CD14-positive monocyte (primary cell): ENCODE results near the gene CDH6. TPM values are rescaled to one million over a fixed set of nuclear protein-coding genes. Genes with fewer than 3 reads are reported as not detected.

Experiments
- DNase-seq, 3 donors: peaks; one replicate each; pipeline ENCODE4 v3.0.0-alpha.2; 2011 to 2022
- H2AFZ ChIP-seq: 2 replicates; pipeline ENCODE4 v1.6.0; 2012; ENCODE audit warnings: mild to moderate bottlenecking, low read depth, low read length, inconsistent platforms; ENCODE audit not compliant: insufficient read depth, poor library complexity, severe bottlenecking
- H3K27ac ChIP-seq, 2 donors: 1 replicate in 1 of 2; 2 replicates in 1 of 2; pipeline ENCODE4 v1.5.1; 2012 to 2013; ENCODE audit warnings: low read length in 2 of 2, control low read depth in 1 of 2, inconsistent platforms in 1 of 2, low read depth in 1 of 2, mild to moderate bottlenecking in 1 of 2
- H3K27me3 ChIP-seq, 2 donors: one replicate each; pipeline versions ENCODE4 v1.6.0 to v1.6.1; 2011 to 2013; ENCODE audit warnings: low read length in 2 of 2; ENCODE audit not compliant: control insufficient read depth in 2 of 2, insufficient read depth in 2 of 2
- H3K36me3 ChIP-seq, 2 donors: replicated peaks in 1 of 2; 1 replicate in 1 of 2; 2 replicates in 1 of 2; pipeline versions ENCODE4 v1.5.1 to v1.6.1; 2012 to 2013; ENCODE audit warnings: low read length in 2 of 2, control low read depth in 1 of 2, inconsistent platforms in 1 of 2, mild to moderate bottlenecking in 1 of 2; ENCODE audit not compliant: insufficient read depth in 2 of 2, control insufficient read depth in 1 of 2
- H3K4me1 ChIP-seq, 2 donors: 1 replicate in 1 of 2; 2 replicates in 1 of 2; pipeline versions ENCODE4 v1.5.1 to v1.6.1; 2012 to 2013; ENCODE audit warnings: low read length in 2 of 2, control low read depth in 1 of 2, inconsistent platforms in 1 of 2, mild to moderate bottlenecking in 1 of 2, moderate library complexity in 1 of 2; ENCODE audit not compliant: insufficient read depth in 2 of 2, control insufficient read depth in 1 of 2
- H3K4me2 ChIP-seq: replicated peaks from 2 replicates; pipeline ENCODE3; 2012; ENCODE audit warnings: low read length, moderate library complexity, mild to moderate bottlenecking; ENCODE audit not compliant: poor library complexity, severe bottlenecking; ENCODE audit errors: extremely low read depth
- H3K4me3 ChIP-seq, 3 experiments: fragments of 200-600 bp in 1 of 3; sonication (generic) in 1 of 3; replicated peaks in 1 of 3; 1 replicate in 2 of 3; 2 replicates in 1 of 3; pipeline ENCODE4 v1.5.1; 2011 to 2013; ENCODE audit warnings: low read length in 3 of 3, mild to moderate bottlenecking in 3 of 3, control low read depth in 2 of 3, low read depth in 2 of 3, inconsistent platforms in 1 of 3, moderate library complexity in 1 of 3
- H3K79me2 ChIP-seq: 2 replicates; pipeline ENCODE4 v1.6.0; 2012; ENCODE audit warnings: mild to moderate bottlenecking, control low read depth, inconsistent platforms, low read length, moderate library complexity; ENCODE audit not compliant: insufficient read depth
- H3K9ac ChIP-seq: 2 replicates; pipeline ENCODE4 v1.6.0; 2017; ENCODE audit warnings: low read length, mild to moderate bottlenecking; ENCODE audit not compliant: insufficient read depth, poor library complexity, severe bottlenecking
- H3K9me3 ChIP-seq, 2 donors: replicated peaks in 1 of 2; 1 replicate in 1 of 2; 2 replicates in 1 of 2; pipeline versions ENCODE4 v1.5.1 to v1.6.1; 2012 to 2013; ENCODE audit warnings: low read length in 2 of 2, control low read depth in 1 of 2; ENCODE audit not compliant: control insufficient read depth in 1 of 2, insufficient read depth in 1 of 2
- H4K20me1 ChIP-seq: 2 replicates; pipeline ENCODE4 v1.6.0; 2012; ENCODE audit warnings: mild to moderate bottlenecking, low read length, control low read depth, moderate library complexity; ENCODE audit not compliant: insufficient read depth
- H3K27ac Mint-ChIP-seq, 7 donors: one replicate each; pipeline ENCODE4 v1.8.0; 2020; ENCODE audit warnings: mild to moderate bottlenecking in 7 of 7, mixed read lengths in 7 of 7, moderate library complexity in 6 of 7, inconsistent platforms in 2 of 7
- H3K27me3 Mint-ChIP-seq, 3 donors: one replicate each; pipeline ENCODE4 v1.8.0; 2021 to 2022; ENCODE audit warnings: low read depth in 3 of 3, mild to moderate bottlenecking in 3 of 3, mixed read lengths in 3 of 3, moderate library complexity in 3 of 3, inconsistent platforms in 1 of 3
- H3K36me3 Mint-ChIP-seq, 2 donors: one replicate each; pipeline ENCODE4 v1.8.0; 2020; ENCODE audit warnings: mixed read lengths in 2 of 2, inconsistent platforms in 1 of 2, mild to moderate bottlenecking in 1 of 2
- H3K4me1 Mint-ChIP-seq: one replicate; pipeline ENCODE4 v1.8.0; 2020; ENCODE audit warnings: mild to moderate bottlenecking, mixed read lengths
- H3K4me3 Mint-ChIP-seq, 2 donors: one replicate each; pipeline ENCODE4 v1.8.0; 2020; ENCODE audit warnings: mild to moderate bottlenecking in 2 of 2, mixed read lengths in 2 of 2, moderate library complexity in 1 of 2
- H3K9me3 Mint-ChIP-seq, 7 donors: one replicate each; pipeline ENCODE4 v1.8.0; 2020 to 2022; ENCODE audit warnings: mixed read lengths in 7 of 7, mild to moderate bottlenecking in 6 of 7, moderate library complexity in 6 of 7, inconsistent platforms in 2 of 7
- WGBS: methylation state at CpG from one replicate; pipeline ENCODE4 v1.1.5; 2013; ENCODE audit warnings: missing lambda C conversion rate; ENCODE audit not compliant: insufficient coverage; 5-methylcytosine and 5-hydroxymethylcytosine counted together
- intact Hi-C, 2 donors: fragments of 100-400 bp; cut with micrococcal nuclease; formaldehyde crosslinking; loops; one replicate each; pipeline versions ENCODE4 v1.15.0 to v1.15.1; 2023
- polyA plus RNA-seq, 3 donors: library from polyadenylated mRNA; depleted of rRNA in 1 of 3; unstranded in 2 of 3; stranded (reverse) in 1 of 3; fragments of 300-500 nt in 2 of 3; fragments of >200 nt in 1 of 3; fragmentation: Illumina TruSeq in 2 of 3; gene quantifications; 1 replicate in 2 of 3; 2 replicates in 1 of 3; pipeline ENCODE4 v1.2.3, GENCODE V29; 2012 to 2021
- TF ChIP-seq, protein P1 (sequence below): fragments of 200-600 bp; IDR thresholded peaks from one replicate; pipeline ENCODE4 v1.8.0; 2022; ENCODE audit warnings: antibody characterized with exemption, mild to moderate bottlenecking

Gene CDH6
- polyA plus RNA-seq, 3 donors: not detected

DNA sequence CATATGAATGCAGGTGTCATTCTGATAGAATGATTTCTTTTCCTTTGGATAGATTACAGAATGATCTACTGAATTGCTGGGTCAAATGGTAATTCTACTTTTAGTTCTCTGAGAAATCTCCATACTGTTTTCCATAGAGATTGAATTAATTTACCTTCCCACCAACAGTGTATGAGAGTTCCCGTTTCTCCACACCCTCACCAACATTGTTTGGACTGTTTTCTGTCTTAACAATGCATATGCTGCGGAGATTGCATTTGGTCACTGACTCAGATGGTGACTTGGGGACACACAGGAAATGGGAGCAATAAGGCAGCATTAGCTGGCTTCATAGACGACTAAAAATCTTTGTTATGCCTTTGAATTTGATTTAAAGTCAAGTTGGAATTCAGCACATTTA is 95.9 kb downstream of the CDH6 start:
- H3K4me3 Mint-ChIP-seq: no peak overlapping the region
- Histone ChIP-seq H3K79me2 (no peaks in the 10 kb centered on the region), H3K4me1 (no peaks in the 10 kb centered on the region), H3K9me3 (no peaks in the 10 kb centered on the region), H3K9ac (no peak overlapping the region), H4K20me1 (no peaks in the 10 kb centered on the region), H3K4me3 (no peak overlapping the region), H3K36me3 (no peaks in the 10 kb centered on the region), H3K4me2 (no peak overlapping the region), H2AFZ (no peak overlapping the region), H3K27me3 (no peaks in the 10 kb centered on the region), H3K27ac (no peak overlapping the region)
- H3K9me3 Mint-ChIP-seq: peaks cover 0 to 3% (median 0%) of the 10 kb centered on the region in 7 donors
- H3K27ac Mint-ChIP-seq: no peak overlapping the region
- 83% methylated on average over 2 of the region's 3 CpGs for WGBS
- DNase-seq: no peak
- peaks cover 0 to 4% (median 0%) of the 10 kb centered on the region in 3 donors for H3K27me3 Mint-ChIP-seq
- no peaks in the 10 kb centered on the region for H3K36me3 Mint-ChIP-seq
- H3K4me1 Mint-ChIP-seq: no peaks in the 10 kb centered on the region
- TF ChIP-seq, protein P1, sequence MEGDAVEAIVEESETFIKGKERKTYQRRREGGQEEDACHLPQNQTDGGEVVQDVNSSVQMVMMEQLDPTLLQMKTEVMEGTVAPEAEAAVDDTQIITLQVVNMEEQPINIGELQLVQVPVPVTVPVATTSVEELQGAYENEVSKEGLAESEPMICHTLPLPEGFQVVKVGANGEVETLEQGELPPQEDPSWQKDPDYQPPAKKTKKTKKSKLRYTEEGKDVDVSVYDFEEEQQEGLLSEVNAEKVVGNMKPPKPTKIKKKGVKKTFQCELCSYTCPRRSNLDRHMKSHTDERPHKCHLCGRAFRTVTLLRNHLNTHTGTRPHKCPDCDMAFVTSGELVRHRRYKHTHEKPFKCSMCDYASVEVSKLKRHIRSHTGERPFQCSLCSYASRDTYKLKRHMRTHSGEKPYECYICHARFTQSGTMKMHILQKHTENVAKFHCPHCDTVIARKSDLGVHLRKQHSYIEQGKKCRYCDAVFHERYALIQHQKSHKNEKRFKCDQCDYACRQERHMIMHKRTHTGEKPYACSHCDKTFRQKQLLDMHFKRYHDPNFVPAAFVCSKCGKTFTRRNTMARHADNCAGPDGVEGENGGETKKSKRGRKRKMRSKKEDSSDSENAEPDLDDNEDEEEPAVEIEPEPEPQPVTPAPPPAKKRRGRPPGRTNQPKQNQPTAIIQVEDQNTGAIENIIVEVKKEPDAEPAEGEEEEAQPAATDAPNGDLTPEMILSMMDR: no peak
- intact Hi-C loops: no loop called here

DNA sequence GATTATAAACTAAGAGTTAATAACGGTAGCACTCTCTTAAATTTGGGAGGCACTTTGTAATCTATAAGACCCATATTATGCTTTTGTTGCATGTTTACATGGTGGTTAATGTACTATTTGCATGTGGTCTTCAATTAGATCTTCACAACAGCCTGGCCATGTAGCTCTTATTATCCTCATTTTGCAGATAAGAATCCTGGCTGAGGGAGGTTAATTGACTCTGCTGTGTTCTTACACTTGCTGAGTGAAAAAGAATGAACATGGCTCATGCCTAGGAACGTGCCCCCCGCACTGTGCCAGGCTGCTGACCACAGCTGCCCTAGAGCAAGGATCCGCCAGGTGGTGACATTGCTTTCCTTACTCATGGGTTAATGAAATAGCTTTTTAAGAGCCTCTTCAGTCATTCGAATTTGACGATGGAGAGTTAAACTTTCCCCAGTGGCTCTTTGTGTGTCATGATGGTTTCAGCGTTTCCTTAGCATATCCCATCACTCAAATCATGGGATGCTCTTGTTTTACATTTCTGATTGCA is 97.9 kb downstream of the CDH6 start:
- Histone ChIP-seq H3K36me3 (no peaks in the 10 kb centered on the region), H3K27me3 (no peaks in the 10 kb centered on the region), H3K27ac (no peak overlapping the region), H3K4me2 (no peak overlapping the region), H3K9ac (no peak overlapping the region), H3K4me3 (no peak overlapping the region), H3K79me2 (no peaks in the 10 kb centered on the region), H3K9me3 (no peaks in the 10 kb centered on the region), H4K20me1 (no peaks in the 10 kb centered on the region), H3K4me1 (no peaks in the 10 kb centered on the region), H2AFZ (no peak overlapping the region)
- peaks cover 0 to 3% (median 0%) of the 10 kb centered on the region in 7 donors for H3K9me3 Mint-ChIP-seq
- H3K4me3 Mint-ChIP-seq: no peak overlapping the region
- no peaks in the 10 kb centered on the region for H3K36me3 Mint-ChIP-seq
- 94% methylated on average over 5 of the region's 7 CpGs for WGBS
- intact Hi-C loops: no loop called here
- H3K27me3 Mint-ChIP-seq: peaks cover 0 to 4% (median 0%) of the 10 kb centered on the region in 3 donors
- no peak for DNase-seq
- TF ChIP-seq, protein P1: no peak
- H3K27ac Mint-ChIP-seq: no peak overlapping the region
- H3K4me1 Mint-ChIP-seq: no peaks in the 10 kb centered on the region
